B cell (primary cell): ENCODE data around the gene SOAT2.

Experiments used
- CTCF ChIP-seq: fragments of 200-600 bp; IDR thresholded peaks from one replicate; pipeline ENCODE4 v1.8.0; 2022; ENCODE audit warnings: antibody characterized with exemption, mild to moderate bottlenecking
- EZH2 ChIP-seq: IDR thresholded peaks from 2 replicates; pipeline ENCODE4 v1.6.1; 2012; ENCODE audit warnings: borderline replicate concordance, low read depth, mild to moderate bottlenecking, moderate library complexity, low read length; ENCODE audit not compliant: insufficient read depth, poor library complexity, severe bottlenecking

- TF ChIP-seq CTCF (no peak), EZH2 (no peak)
Observed at GRCh38 chr12:53101266-53101665, 2.0 kb upstream of the SOAT2 start.
